Vagina (tissue), 2 donors: ENCODE data around the gene EPHA1. TPM values are rescaled to one million over a fixed set of nuclear protein-coding genes. Genes with fewer than 3 reads are reported as not detected.

Experiments used
- DNase-seq, 2 donors: peaks; one replicate each; pipeline ENCODE4 v3.0.0-alpha.2; 2017; ENCODE audit errors: extremely low spot score in 2 of 2
- H3K27ac ChIP-seq: fragments of 200-600 bp; sonication (generic); one replicate; pipeline ENCODE4 v1.5.1; 2019
- H3K27me3 ChIP-seq: fragments of 200-600 bp; sonication (generic); one replicate; pipeline ENCODE4 v1.5.1; 2019
- H3K36me3 ChIP-seq, 2 donors: fragments of 200-600 bp; sonication (generic); one replicate each; pipeline ENCODE4 v1.5.1; 2017 to 2019
- H3K4me1 ChIP-seq: fragments of 200-600 bp; sonication (generic); one replicate; pipeline ENCODE4 v1.5.1; 2019
- H3K4me3 ChIP-seq, 2 donors: fragments of 200-600 bp; sonication (generic); 1 replicate in 1 of 2; 2 replicates in 1 of 2; pipeline ENCODE4 v1.5.1; 2016 to 2019
- H3K9me3 ChIP-seq: fragments of 200-600 bp; sonication (generic); one replicate; pipeline ENCODE4 v1.5.1; 2019
- POLR2A ChIP-seq, 2 donors: fragments of 450-650 bp; IDR thresholded peaks; one replicate each; pipeline ENCODE4 v1.6.1; 2017; ENCODE audit warnings: antibody characterized with exemption in 2 of 2, mild to moderate bottlenecking in 2 of 2, moderate library complexity in 2 of 2
- POLR2AphosphoS5 ChIP-seq, 2 donors: sonication (generic); formaldehyde crosslinking; IDR thresholded peaks; one replicate each; pipeline ENCODE4 v1.9.0; 2017; ENCODE audit warnings: antibody characterized with exemption in 2 of 2, mild to moderate bottlenecking in 2 of 2, low read depth in 1 of 2; ENCODE audit not compliant: insufficient read depth in 1 of 2
- intact Hi-C: fragments of 100-400 bp; cut with DNase I; formaldehyde crosslinking; loops from one replicate; pipeline ENCODE4 v1.15.1; 2023
- total RNA-seq: library from RNA; depleted of rRNA; stranded (reverse); fragments of >200 nt; gene quantifications from one replicate; pipeline ENCODE4 v1.2.3, GENCODE V29; 2016
- TF ChIP-seq, protein P1 (sequence below), 3 experiments: fragments of 450-650 bp in 2 of 3; fragments of 200-600 bp in 1 of 3; sonication (generic) in 1 of 3; IDR thresholded peaks; one replicate each; pipeline ENCODE4 v1.5.1; 2017 to 2019; ENCODE audit warnings: antibody characterized with exemption in 3 of 3, mild to moderate bottlenecking in 2 of 3, moderate library complexity in 2 of 3

Gene EPHA1
- total RNA-seq, 1 donor from 2014 or later = 51.3 TPM

GRCh38 chr7:143443153-143443552 is 34.5 kb upstream of the EPHA1 start, which contains the start of gene TAS2R60:
Gene TAS2R60, plus strand, starts transcription at chr7:143443453. Its CDS starts 0 bp downstream, at chr7:143443453.
- intact Hi-C loops = no loop called here
- DNase-seq = no peak
- Histone ChIP-seq H3K27me3 (no peaks in the 10 kb centered on the region), H3K4me1 (no peaks in the 10 kb centered on the region), H3K27ac (no peak within 1 kb of the TSS), H3K4me3 (no peak within 1 kb of the TSS), H3K36me3 (no peaks in the 10 kb centered on the region), H3K9me3 (no peaks in the 10 kb centered on the region)
- TF ChIP-seq, protein P1, sequence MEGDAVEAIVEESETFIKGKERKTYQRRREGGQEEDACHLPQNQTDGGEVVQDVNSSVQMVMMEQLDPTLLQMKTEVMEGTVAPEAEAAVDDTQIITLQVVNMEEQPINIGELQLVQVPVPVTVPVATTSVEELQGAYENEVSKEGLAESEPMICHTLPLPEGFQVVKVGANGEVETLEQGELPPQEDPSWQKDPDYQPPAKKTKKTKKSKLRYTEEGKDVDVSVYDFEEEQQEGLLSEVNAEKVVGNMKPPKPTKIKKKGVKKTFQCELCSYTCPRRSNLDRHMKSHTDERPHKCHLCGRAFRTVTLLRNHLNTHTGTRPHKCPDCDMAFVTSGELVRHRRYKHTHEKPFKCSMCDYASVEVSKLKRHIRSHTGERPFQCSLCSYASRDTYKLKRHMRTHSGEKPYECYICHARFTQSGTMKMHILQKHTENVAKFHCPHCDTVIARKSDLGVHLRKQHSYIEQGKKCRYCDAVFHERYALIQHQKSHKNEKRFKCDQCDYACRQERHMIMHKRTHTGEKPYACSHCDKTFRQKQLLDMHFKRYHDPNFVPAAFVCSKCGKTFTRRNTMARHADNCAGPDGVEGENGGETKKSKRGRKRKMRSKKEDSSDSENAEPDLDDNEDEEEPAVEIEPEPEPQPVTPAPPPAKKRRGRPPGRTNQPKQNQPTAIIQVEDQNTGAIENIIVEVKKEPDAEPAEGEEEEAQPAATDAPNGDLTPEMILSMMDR (IDR thresholded peaks at IDR 0.05) = no peak
- TF ChIP-seq POLR2AphosphoS5 (IDR thresholded peaks at IDR 0.05; ENCODE audit: insufficient read depth in 1 of 2, low read depth in 1 of 2) (no peak), POLR2A (IDR thresholded peaks at IDR 0.05) (no peak)

DNA sequence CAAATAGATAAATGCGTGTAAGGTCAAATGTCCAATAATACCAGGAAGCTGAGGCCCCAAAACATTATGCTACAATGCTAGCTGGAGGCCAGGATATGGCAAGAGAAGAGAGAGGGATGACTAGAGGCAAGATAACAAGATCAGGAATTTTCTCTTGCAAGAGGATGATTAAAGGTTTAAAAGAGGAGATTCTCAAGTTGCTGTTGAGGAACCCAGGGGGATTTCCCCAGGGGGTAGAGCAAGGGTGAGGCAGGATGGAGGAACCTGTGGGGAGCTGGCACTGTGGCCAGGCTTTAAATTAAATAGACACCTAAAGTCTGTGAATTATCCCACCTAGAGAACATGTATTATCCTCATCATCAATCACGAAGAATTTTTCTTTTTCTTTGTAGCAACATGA is 31.2 kb upstream of the EPHA1 start:
- no peak overlapping the region for H3K27ac ChIP-seq
- intact Hi-C loops = no loop called here
- no peaks in the 10 kb centered on the region for H3K4me1 ChIP-seq
- H3K27me3 ChIP-seq = no peaks in the 10 kb centered on the region
- TF ChIP-seq POLR2A (IDR thresholded peaks at IDR 0.05) (no peak), POLR2AphosphoS5 (IDR thresholded peaks at IDR 0.05; ENCODE audit: insufficient read depth in 1 of 2, low read depth in 1 of 2) (no peak)
- TF ChIP-seq, protein P1 (IDR thresholded peaks at IDR 0.05) = no peak
- no peak overlapping the region for H3K4me3 ChIP-seq
- H3K36me3 ChIP-seq = no peaks in the 10 kb centered on the region
- H3K9me3 ChIP-seq = no peaks in the 10 kb centered on the region
- DNase-seq = peak in 1 of 2 donors; percentile 2

DNA sequence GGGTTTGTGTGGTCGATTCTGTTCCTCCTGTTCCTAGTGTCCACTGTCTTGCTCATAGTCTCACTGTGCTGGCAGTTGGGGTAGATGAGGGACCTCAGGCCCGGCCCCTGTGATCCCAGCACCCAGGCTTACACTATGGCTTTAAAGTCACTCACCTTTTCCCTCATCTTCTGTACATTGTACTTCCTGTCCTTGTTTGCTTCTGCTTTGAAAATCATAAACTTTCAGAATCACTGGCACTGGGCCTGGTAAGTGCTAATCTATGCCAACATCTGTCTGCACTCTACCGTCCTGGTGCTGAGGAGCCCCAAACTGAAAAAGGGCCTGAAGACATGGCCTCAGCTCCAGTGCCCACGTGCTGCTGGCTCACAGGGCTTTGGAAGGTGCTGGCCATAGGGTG is 28.9 kb upstream of the EPHA1 start:
- Histone ChIP-seq H3K4me3 (no peak overlapping the region), H3K4me1 (no peaks in the 10 kb centered on the region), H3K9me3 (no peaks in the 10 kb centered on the region), H3K36me3 (no peaks in the 10 kb centered on the region), H3K27ac (no peak overlapping the region), H3K27me3 (no peaks in the 10 kb centered on the region)
- intact Hi-C loops = no loop called here
- TF ChIP-seq POLR2A (IDR thresholded peaks at IDR 0.05) = no peak
- DNase-seq = peak in 1 of 2 donors; percentile 40

DNA sequence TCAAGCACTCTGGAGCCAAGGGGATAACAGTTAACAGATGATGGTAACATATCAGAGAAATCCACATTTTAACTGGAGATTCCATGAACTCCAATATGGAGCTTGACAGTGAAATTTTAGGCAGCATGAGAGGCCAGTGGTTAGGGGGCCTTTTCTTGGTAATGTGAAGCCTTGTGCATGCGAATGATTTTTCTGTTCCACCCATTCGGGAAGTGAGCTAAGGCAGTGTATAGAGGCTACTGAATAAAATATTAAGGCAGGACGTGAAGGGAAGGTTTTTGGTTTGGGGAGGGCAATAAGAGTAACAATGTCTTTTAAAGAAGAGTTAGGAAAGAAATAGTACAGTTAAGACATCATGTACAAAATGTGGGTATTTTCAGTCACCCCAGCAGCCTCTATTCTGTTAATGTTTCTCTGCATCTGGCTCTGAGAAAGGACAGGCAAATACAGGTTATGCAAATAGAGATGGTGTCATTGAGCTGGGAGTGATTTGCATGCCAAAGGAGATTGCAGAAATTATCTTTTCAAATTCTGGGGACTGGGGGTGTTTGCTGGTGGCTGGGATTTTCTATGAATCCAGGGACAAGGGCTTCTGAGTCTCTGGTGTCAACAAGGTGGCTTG is 27.8 kb upstream of the EPHA1 start:
- H3K4me1 ChIP-seq = no peaks in the 10 kb centered on the region
- no peaks in the 10 kb centered on the region for H3K9me3 ChIP-seq
- H3K27me3 ChIP-seq = no peaks in the 10 kb centered on the region
- intact Hi-C loops = no loop called here
- H3K4me3 ChIP-seq = no peak overlapping the region
- no peak overlapping the region for H3K27ac ChIP-seq
- no peaks in the 10 kb centered on the region for H3K36me3 ChIP-seq
- DNase-seq = peak in 1 of 2 donors; percentile 11
- TF ChIP-seq, protein P1 (IDR thresholded peaks at IDR 0.05) = no peak
- TF ChIP-seq POLR2A (IDR thresholded peaks at IDR 0.05) = no peak
- no peak for TF ChIP-seq POLR2AphosphoS5 (IDR thresholded peaks at IDR 0.05; ENCODE audit: insufficient read depth in 1 of 2, low read depth in 1 of 2)

- intact Hi-C loops = no loop called here
- peak overlapping the region; percentile 39 for H3K27ac ChIP-seq
- H3K4me1 ChIP-seq = no peaks in the 10 kb centered on the region
- TF ChIP-seq POLR2A (IDR thresholded peaks at IDR 0.05) (no peak), POLR2AphosphoS5 (IDR thresholded peaks at IDR 0.05; ENCODE audit: insufficient read depth in 1 of 2, low read depth in 1 of 2) (no peak)
- TF ChIP-seq, protein P1 (IDR thresholded peaks at IDR 0.05) = no peak
- H3K9me3 ChIP-seq = no peaks in the 10 kb centered on the region
- H3K4me3 ChIP-seq = no peak overlapping the region
- H3K27me3 ChIP-seq = no peaks in the 10 kb centered on the region
- DNase-seq = peak in 1 of 2 donors; percentile 3
- H3K36me3 ChIP-seq = no peaks in the 10 kb centered on the region
Measured at GRCh38 chr7:143435266-143435665, 26.6 kb upstream of the EPHA1 start.
